KOPT-K1 (cell line): ENCODE measurements around the gene GSX2.

Experiments
- H3K27ac ChIP-seq: fragments of 200-600 bp; sonication (generic); 2 replicates; pipeline ENCODE4 v1.5.1; 2016; ENCODE audit warnings: antibody characterized with exemption, mild to moderate bottlenecking, low read depth, low read length; ENCODE audit not compliant: poor library complexity, severe bottlenecking
- H3K36me3 ChIP-seq: fragments of 200-600 bp; sonication (generic); 2 replicates; pipeline ENCODE4 v1.5.1; 2017; ENCODE audit warnings: antibody characterized with exemption, mild to moderate bottlenecking, low read length, moderate library complexity; ENCODE audit not compliant: insufficient read depth
- H3K9me3 ChIP-seq: fragments of 200-600 bp; sonication (generic); 2 replicates; pipeline ENCODE4 v1.5.1; 2017; ENCODE audit warnings: antibody characterized with exemption, low read length, mild to moderate bottlenecking; ENCODE audit not compliant: insufficient read depth, poor library complexity, severe bottlenecking

The GSX2 gene

GRCh38 chr4:54092405-54093323, 7.3 kb upstream of the GSX2 start:
- Histone ChIP-seq H3K9me3 (no peaks in the 10 kb centered on the region), H3K27ac (no peak overlapping the region), H3K36me3 (no peaks in the 10 kb centered on the region)

- Histone ChIP-seq H3K9me3 (no peaks in the 10 kb centered on the region), H3K27ac (no peak overlapping the region), H3K36me3 (no peaks in the 10 kb centered on the region)
These were observed 6.4 kb upstream of the GSX2 start for GRCh38 chr4:54093324-54094240.

- H3K36me3 ChIP-seq: no peaks in the 10 kb centered on the region
- H3K9me3 ChIP-seq: peaks cover under 1% of the 10 kb centered on the region
- no peak overlapping the region for H3K27ac ChIP-seq
These were observed 5.5 kb upstream of the GSX2 start for GRCh38 chr4:54094451-54094850.

- peaks cover 9% of the 10 kb centered on the region for H3K9me3 ChIP-seq
- no peaks in the 10 kb centered on the region for H3K36me3 ChIP-seq
- H3K27ac ChIP-seq: no peak overlapping the region
These were observed 4.7 kb upstream of the GSX2 start for GRCh38 chr4:54095110-54095825.

- no peaks in the 10 kb centered on the region for H3K36me3 ChIP-seq
- peaks cover 20% of the 10 kb centered on the region for H3K9me3 ChIP-seq
- no peak overlapping the region for H3K27ac ChIP-seq
These were observed 3.5 kb upstream of the GSX2 start for GRCh38 chr4:54096295-54096962.

GRCh38 chr4:54097152-54097551, 2.8 kb upstream of the GSX2 start:
- Histone ChIP-seq H3K9me3 (peaks cover 25% of the 10 kb centered on the region), H3K27ac (no peak overlapping the region), H3K36me3 (no peaks in the 10 kb centered on the region)

- H3K9me3 ChIP-seq: peaks cover 25% of the 10 kb centered on the region
- no peaks in the 10 kb centered on the region for H3K36me3 ChIP-seq
- no peak overlapping the region for H3K27ac ChIP-seq
These were observed 1.6 kb upstream of the GSX2 start for GRCh38 chr4:54098375-54098774.

GRCh38 chr4:54099287-54099747, 646 bp upstream of the GSX2 start:
- Histone ChIP-seq H3K9me3 (peaks cover 25% of the 10 kb centered on the region), H3K36me3 (no peaks in the 10 kb centered on the region), H3K27ac (no peak overlapping the region)

- H3K36me3 ChIP-seq: no peaks in the 10 kb centered on the region
- no peak overlapping the region for H3K27ac ChIP-seq
- peaks cover 25% of the 10 kb centered on the region for H3K9me3 ChIP-seq
These were observed 729 bp downstream of the GSX2 start for GRCh38 chr4:54100595-54101189.

GRCh38 chr4:54101190-54102041, 1.5 kb downstream of the GSX2 start:
- peaks cover 25% of the 10 kb centered on the region for H3K9me3 ChIP-seq
- H3K27ac ChIP-seq: no peak overlapping the region
- H3K36me3 ChIP-seq: no peaks in the 10 kb centered on the region

- Histone ChIP-seq H3K9me3 (peaks cover 25% of the 10 kb centered on the region), H3K36me3 (no peaks in the 10 kb centered on the region), H3K27ac (no peak overlapping the region)
These were observed 2.7 kb downstream of the GSX2 start for GRCh38 chr4:54102531-54103106.

GRCh38 chr4:54103190-54103574, 3.2 kb downstream of the GSX2 start:
- Histone ChIP-seq H3K9me3 (peaks cover 25% of the 10 kb centered on the region), H3K27ac (no peak overlapping the region), H3K36me3 (no peaks in the 10 kb centered on the region)

GRCh38 chr4:54104907-54105306, 4.9 kb downstream of the GSX2 start:
- Histone ChIP-seq H3K9me3 (peaks cover 20% of the 10 kb centered on the region), H3K27ac (no peak overlapping the region), H3K36me3 (no peaks in the 10 kb centered on the region)
